Body of pancreas (tissue), 4 donors: ENCODE data around the gene MLLT10. TPM values are rescaled to one million over a fixed set of nuclear protein-coding genes. Genes with fewer than 3 reads are reported as not detected.

Experiments
- ATAC-seq: fragments of 150-250 bp; one replicate; pipeline ENCODE4 v1.9.1; 2016
- DNase-seq, 4 donors: peaks; one replicate each; pipeline ENCODE4 v3.0.0-alpha.2; 2019
- H3K27ac ChIP-seq, 4 donors: fragments of 200-600 bp; sonication (generic); 1 replicate in 3 of 4; 2 replicates in 1 of 4; pipeline versions ENCODE4 v1.5.1 to v1.6.1; 2016 to 2019; ENCODE audit warnings: mild to moderate bottlenecking in 1 of 4, mixed read lengths in 1 of 4, moderate library complexity in 1 of 4
- H3K27me3 ChIP-seq, 2 donors: fragments of 200-600 bp; sonication (generic); one replicate each; pipeline ENCODE4 v1.6.0; 2016; ENCODE audit warnings: mild to moderate bottlenecking in 1 of 2
- H3K36me3 ChIP-seq, 2 donors: fragments of 200-600 bp; sonication (generic); replicated peaks in 1 of 2; 2 replicates each; pipeline ENCODE4 v1.5.1; 2016; ENCODE audit warnings: low read depth in 2 of 2; ENCODE audit not compliant: insufficient read depth in 1 of 2
- H3K4me1 ChIP-seq: fragments of 200-600 bp; sonication (generic); one replicate; pipeline ENCODE4 v1.6.0; 2016
- H3K4me3 ChIP-seq, 2 donors: fragments of 200-600 bp; sonication (generic); 1 replicate in 1 of 2; 2 replicates in 1 of 2; pipeline ENCODE4 v1.5.1; 2016 to 2019
- H3K9me3 ChIP-seq, 3 donors: fragments of 200-600 bp; sonication (generic); 1 replicate in 2 of 3; 2 replicates in 1 of 3; pipeline ENCODE4 v1.5.1; 2016
- POLR2A ChIP-seq, 3 donors: fragments of 450-650 bp; IDR thresholded peaks; one replicate each; pipeline ENCODE4 v1.6.1; 2016; ENCODE audit warnings: antibody characterized with exemption in 3 of 3, mild to moderate bottlenecking in 2 of 3
- WGBS, 2 donors: methylation state at CpG; one replicate each; pipeline ENCODE4 v1.1.5; 2017; 5-methylcytosine and 5-hydroxymethylcytosine counted together
- intact Hi-C: fragments of 100-400 bp; cut with DNase I; formaldehyde crosslinking; loops from one replicate; pipeline ENCODE4 v1.15.1; 2023
- total RNA-seq, 2 donors: library from RNA; depleted of rRNA; stranded (reverse); fragments of >200 nt; gene quantifications; one replicate each; pipeline ENCODE4 v1.1.0, GENCODE V29; 2016
- TF ChIP-seq, protein P1 (sequence below), 7 experiments: fragments of 450-650 bp in 4 of 7; fragments of 200-600 bp in 3 of 7; sonication (generic) in 3 of 7; IDR thresholded peaks; one replicate each; pipeline ENCODE4 v1.5.1; 2016 to 2019; ENCODE audit warnings: antibody characterized with exemption in 7 of 7

Gene MLLT10
- total RNA-seq, 2 donors from 2014 or later: 23.7 to 30.1 TPM

DNA sequence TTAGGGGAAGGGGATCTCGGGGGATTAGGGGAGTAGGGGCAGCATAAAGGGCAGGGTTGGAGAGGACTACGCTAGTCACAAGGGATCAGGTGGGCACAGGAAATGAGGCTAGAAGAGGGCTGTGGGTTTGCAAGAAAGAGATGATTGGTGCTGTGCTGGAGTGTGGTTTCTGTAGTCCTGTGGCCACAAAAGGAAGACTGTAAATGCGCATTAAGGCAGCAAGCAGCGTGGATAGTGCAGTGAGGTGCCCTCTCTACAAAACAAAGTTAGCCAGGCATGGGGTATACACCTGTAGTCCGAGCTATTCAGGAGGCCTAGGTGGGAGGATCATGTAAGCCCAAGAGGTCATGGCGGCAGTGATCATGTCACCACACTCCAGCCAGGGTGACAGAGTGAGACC lies 212.1 kb downstream of the MLLT10 start:
- Histone ChIP-seq H3K4me3 (no peak overlapping the region), H3K27me3 (no peaks in the 10 kb centered on the region), H3K36me3 (no peaks in the 10 kb centered on the region), H3K9me3 (no peaks in the 10 kb centered on the region), H3K4me1 (peaks cover 12% of the 10 kb centered on the region), H3K27ac (no peak overlapping the region)
- DNase-seq (no peak), ATAC-seq (no peak)
- TF ChIP-seq POLR2A (IDR thresholded peaks at IDR 0.05): no peak
- TF ChIP-seq, protein P1, sequence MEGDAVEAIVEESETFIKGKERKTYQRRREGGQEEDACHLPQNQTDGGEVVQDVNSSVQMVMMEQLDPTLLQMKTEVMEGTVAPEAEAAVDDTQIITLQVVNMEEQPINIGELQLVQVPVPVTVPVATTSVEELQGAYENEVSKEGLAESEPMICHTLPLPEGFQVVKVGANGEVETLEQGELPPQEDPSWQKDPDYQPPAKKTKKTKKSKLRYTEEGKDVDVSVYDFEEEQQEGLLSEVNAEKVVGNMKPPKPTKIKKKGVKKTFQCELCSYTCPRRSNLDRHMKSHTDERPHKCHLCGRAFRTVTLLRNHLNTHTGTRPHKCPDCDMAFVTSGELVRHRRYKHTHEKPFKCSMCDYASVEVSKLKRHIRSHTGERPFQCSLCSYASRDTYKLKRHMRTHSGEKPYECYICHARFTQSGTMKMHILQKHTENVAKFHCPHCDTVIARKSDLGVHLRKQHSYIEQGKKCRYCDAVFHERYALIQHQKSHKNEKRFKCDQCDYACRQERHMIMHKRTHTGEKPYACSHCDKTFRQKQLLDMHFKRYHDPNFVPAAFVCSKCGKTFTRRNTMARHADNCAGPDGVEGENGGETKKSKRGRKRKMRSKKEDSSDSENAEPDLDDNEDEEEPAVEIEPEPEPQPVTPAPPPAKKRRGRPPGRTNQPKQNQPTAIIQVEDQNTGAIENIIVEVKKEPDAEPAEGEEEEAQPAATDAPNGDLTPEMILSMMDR (IDR thresholded peaks at IDR 0.05): no peak
- WGBS, 2 donors: 86 to 99% methylated on average over 6 of the region's 6 CpGs
- intact Hi-C loops: no loop called here

DNA sequence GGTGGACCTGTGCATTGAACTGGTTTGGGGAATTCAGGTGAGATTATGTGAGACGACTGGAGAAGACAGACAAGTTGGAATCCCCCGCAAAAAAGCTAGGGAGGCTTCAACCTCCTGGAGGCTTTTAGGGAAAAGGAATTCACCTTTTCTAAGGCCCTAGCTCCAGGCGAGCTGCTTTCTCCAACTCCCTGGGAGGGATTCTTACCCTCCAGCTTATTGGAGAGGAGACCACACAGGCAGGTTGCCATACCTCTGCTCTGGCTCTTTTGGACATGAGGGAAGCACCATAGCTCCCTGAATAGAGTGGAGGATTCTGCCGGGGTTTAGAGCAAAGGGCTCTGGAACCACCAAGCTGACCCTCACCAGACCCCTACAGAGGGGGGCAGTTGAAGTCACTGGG lies 213.8 kb downstream of the MLLT10 start:
- no peak for TF ChIP-seq POLR2A (IDR thresholded peaks at IDR 0.05)
- TF ChIP-seq, protein P1 (IDR thresholded peaks at IDR 0.05): no peak
- no peaks in the 10 kb centered on the region for H3K36me3 ChIP-seq
- H3K4me1 ChIP-seq: peaks cover 3% of the 10 kb centered on the region
- no peak overlapping the region for H3K4me3 ChIP-seq
- DNase-seq: no peak
- no peak overlapping the region for H3K27ac ChIP-seq
- ATAC-seq: no peak
- H3K27me3 ChIP-seq: no peaks in the 10 kb centered on the region
- 85 to 88% methylated on average over 4 of the region's 4 CpGs for WGBS, 2 donors
- intact Hi-C loops: no loop called here
- no peaks in the 10 kb centered on the region for H3K9me3 ChIP-seq

DNA sequence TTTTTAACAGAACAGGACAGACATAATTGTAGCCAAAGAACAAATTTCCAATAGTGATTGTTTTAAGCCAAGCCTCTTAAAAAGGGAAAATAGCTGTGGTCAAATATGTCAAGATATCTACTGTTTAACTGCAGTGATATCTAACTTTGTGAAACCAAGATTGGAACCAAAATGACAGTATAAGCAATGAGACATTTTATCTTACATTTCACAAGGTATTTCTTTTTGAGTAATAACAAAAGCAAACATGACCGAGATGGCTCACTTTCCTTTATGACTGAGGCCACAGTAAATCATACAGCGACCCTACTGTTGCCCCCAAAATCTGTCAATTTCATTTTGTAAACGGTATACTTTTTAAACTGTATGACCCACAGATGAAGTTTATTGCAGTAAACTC lies 215.8 kb downstream of the MLLT10 start:
- H3K27ac ChIP-seq: no peak overlapping the region

DNA sequence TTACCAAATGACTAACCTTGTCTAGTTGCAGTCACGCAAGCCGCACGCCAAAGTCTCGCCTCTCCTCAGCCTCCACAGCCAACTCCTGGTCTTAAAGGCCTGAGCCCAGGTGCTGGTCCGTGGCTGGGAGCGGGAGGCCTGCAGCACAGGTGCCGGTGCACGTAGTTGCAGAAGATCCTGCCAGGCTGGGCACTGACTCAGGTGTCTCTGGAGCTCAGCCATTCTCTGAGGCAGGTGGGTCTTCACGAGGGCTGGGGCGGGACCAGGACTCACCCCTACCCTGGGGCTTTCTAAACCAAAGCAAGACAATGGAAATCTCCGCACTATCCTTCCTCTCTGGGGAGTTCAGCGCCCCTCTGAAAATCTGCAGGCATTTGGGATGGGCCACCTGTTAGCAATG lies 216.4 kb downstream of the MLLT10 start:
- TF ChIP-seq, protein P1 (IDR thresholded peaks at IDR 0.05): no peak
- TF ChIP-seq POLR2A (IDR thresholded peaks at IDR 0.05): no peak
- 92 to 95% methylated on average over 8 to 12 of the region's 12 CpGs for WGBS, 2 donors
- H3K27ac ChIP-seq: no peak overlapping the region
- no peaks in the 10 kb centered on the region for H3K4me1 ChIP-seq
- no peaks in the 10 kb centered on the region for H3K9me3 ChIP-seq
- ATAC-seq (no peak), DNase-seq (no peak)
- H3K36me3 ChIP-seq: no peaks in the 10 kb centered on the region
- no peak overlapping the region for H3K4me3 ChIP-seq
- intact Hi-C loops: no loop called here
- no peaks in the 10 kb centered on the region for H3K27me3 ChIP-seq

More for the DNA sequence above, 215.8 kb downstream of the MLLT10 start:
- intact Hi-C loops: no loop called here
- DNase-seq (no peak), ATAC-seq (no peak)
- H3K4me3 ChIP-seq: no peak overlapping the region
- H3K36me3 ChIP-seq: no peaks in the 10 kb centered on the region
- no peaks in the 10 kb centered on the region for H3K4me1 ChIP-seq
- H3K9me3 ChIP-seq: no peaks in the 10 kb centered on the region
- 41 to 44% methylated on average over 3 of the region's 3 CpGs for WGBS, 2 donors
- TF ChIP-seq, protein P1 (IDR thresholded peaks at IDR 0.05): no peak
- no peak for TF ChIP-seq POLR2A (IDR thresholded peaks at IDR 0.05)
- H3K27me3 ChIP-seq: no peaks in the 10 kb centered on the region
